GM12874 (cell line): ENCODE results near the gene WDR86.

Source experiments
- TF ChIP-seq, protein P1 (sequence below): IDR thresholded peaks from 2 replicates; pipeline ENCODE4 v1.5.1; 2011; ENCODE audit warnings: low read depth, mild to moderate bottlenecking, control low read depth, low read length, moderate library complexity; ENCODE audit not compliant: insufficient read depth

The WDR86 gene

DNA sequence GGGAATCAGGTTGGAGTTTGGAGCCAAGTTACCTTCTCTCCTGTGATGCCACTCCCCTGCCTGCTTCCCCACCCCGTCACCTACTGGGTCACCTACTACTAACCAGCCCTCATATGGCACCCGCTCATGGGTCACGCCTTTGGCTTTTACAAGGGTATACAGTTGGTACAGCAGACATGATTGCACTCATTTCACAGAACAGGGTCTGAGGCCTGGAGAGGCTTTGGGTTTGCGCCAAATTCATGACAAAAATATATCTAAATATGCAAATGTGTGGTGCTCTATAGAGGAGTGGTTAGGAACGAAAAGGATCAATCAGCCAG lies 19.4 kb upstream of the WDR86 start:
- TF ChIP-seq, protein P1, sequence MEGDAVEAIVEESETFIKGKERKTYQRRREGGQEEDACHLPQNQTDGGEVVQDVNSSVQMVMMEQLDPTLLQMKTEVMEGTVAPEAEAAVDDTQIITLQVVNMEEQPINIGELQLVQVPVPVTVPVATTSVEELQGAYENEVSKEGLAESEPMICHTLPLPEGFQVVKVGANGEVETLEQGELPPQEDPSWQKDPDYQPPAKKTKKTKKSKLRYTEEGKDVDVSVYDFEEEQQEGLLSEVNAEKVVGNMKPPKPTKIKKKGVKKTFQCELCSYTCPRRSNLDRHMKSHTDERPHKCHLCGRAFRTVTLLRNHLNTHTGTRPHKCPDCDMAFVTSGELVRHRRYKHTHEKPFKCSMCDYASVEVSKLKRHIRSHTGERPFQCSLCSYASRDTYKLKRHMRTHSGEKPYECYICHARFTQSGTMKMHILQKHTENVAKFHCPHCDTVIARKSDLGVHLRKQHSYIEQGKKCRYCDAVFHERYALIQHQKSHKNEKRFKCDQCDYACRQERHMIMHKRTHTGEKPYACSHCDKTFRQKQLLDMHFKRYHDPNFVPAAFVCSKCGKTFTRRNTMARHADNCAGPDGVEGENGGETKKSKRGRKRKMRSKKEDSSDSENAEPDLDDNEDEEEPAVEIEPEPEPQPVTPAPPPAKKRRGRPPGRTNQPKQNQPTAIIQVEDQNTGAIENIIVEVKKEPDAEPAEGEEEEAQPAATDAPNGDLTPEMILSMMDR, result no peak

DNA sequence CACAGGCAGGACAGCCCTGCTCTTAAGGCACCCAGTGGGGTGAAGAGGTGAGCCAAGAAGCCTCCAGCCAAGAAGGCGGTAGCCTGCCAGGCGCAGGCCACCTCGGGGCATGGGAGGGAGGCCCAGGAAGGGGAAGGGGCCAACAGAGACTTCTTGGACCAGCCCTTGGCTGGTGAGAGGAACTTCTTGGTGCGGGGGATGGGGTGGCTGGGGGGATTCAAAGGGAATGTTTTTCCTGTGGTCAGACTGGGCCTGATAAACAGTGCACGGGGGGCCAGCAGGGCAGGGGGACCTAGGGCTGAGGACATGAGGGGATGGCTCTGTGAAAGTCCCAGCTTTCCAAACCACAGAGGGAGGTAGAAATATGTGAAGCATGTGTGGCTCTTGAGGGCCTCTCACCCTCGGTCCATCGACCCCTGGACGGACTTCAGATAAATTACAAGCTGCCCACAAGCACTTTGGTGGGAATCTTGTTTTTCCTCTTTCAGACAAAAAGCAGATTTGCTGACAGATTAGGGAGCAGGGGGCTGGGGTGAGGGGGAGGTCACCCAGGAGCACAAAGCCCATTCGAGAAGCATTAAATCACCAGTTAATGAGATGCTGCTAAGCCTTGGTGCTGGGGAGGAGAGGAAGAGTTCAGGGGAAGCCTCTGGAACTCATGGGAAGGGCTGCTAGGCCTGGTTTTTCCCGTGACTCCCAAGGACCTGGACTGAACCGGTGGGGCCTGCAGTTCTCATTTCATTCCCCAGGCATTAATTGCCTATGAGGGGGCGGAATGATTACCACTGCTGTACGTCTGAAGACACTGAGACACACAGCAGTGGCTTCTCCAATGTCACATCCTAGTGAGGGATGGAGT lies 18.8 kb upstream of the WDR86 start:
- TF ChIP-seq, protein P1, result no peak

DNA sequence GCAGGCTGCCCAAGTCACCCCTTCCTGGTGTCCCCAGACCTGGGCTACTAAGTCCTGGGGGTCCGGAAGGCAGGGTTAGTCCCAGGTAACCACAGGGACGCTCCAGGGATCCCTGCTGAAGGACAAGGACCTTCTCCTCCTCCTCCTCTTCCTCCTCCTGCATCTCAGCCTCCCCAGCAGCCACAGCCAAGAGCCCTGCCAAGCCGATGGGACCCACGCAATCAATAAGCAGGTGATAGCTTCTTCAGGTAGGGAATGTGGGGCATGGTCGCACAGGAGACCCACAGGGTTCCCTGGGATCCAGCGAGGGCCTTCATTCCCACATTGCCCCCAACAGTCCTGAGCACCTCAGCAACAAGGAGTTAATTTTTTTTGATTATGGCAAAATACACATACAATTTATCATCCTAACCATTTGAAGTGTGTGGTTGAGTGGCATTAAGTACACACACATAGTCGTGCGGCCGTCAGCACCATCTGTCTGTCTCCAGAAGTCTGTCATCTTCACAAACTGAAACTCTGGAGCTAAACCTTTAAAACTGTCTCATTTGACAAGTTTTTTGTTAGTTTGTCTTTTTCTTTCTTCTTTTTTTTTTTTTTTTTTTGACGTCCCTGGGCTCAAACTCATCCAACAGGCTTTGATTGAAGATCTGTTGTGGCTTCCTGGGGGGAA lies 18.0 kb upstream of the WDR86 start:
- TF ChIP-seq, protein P1, result no peak

DNA sequence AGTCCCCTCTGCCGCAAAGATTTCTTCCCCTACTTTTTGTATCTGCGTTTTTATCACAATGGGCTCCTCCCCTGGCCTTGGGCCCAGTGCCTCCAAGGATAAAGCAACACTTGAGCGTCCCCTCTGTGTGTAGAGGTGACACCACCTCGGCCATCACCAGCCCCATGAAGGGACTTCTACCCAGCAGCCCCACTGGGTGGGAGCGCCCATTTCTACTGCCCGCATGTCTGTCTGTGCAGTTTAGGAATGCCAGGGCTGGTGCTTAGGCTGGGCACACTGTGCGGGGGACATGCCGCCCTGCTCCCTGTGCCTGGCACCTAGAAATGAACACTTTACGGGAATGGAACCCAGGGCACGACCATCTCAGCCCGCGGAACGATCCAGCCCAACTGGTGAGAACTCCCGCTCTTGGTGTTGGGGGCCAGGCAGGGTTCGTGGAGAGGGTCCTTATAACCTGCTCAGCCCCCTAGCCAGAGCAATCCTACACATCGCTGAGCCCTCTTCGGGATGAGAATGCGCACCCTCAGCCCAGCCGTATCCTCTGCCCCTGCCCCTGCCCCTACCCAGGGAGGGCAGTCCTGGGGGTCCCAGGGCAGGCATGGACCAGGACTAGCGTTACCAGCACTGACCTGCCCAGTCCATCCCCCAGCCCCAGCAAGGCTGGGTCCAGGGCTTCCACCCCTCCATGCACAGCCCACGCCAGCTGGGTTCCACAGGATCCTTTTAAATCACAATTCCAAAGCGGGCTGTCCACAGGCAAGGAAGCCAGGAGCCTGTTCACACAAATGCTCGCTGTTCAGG lies 17.3 kb upstream of the WDR86 start:
- TF ChIP-seq, protein P1, result no peak

DNA sequence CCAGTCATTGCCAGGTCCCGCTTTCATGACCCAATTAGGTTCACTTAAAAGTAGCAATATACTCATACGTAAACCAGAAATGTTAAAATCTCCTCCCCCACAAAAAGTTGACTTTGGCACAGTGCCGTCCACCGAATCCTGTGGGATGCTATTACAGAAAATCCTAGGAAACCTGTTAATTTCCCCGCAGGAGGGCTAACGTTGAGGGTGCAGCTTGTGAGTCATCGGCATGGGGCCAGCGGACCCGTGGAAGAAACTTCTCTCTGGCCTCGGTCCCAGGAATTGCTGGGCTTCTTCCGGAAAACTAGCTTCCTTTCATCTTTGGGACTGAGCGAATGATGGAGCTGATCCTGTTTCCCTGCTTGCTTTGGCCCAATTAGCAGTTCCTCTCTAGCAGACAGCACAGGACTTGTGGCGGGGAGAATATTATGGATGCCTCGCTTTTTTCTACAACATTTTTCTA lies 16.6 kb upstream of the WDR86 start:
- TF ChIP-seq, protein P1, result no peak

DNA sequence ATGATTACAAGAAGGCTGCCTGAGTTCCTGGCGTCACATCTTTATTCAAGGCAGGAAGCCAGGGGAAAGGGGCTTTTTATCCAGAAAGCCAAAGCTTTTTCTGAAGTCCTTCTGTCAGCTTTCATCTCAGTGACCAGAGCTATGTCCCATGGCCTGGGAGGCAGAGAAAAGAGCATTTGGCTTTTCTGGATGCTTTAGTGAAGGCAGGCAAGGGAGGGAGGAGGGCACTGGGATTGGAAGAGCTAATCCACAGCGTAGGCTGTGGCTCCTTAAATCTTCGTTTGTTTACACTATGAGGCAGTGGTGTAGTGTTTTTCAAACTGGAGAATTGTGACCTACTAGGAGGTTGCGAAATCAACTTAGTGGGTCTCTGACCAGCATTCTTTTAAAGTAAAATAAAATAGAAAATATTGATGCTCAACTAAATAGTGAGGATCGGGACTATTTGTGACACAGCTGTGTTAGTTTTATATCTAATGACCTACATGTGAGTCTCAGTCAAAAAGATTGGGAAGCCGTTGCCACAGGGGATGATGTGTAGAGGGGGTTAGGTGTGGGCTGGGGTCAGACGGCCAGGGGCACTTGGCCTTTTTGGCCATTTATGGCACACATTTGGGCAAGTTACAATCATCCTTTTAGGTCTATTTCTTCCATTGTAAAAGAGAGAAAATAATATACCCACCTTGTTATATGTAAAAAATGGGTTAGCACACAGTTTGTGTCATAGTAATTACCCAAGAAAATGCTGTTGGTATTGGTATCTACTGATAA lies 16.0 kb upstream of the WDR86 start:
- TF ChIP-seq, protein P1, result no peak
